Mesangial cell (primary cell): ENCODE results near the gene PRR20B. TPM values are rescaled to one million over a fixed set of nuclear protein-coding genes. Genes with fewer than 3 reads are reported as not detected.

Source experiments
- total RNA-seq: library from RNA; depleted of rRNA; stranded (reverse); fragments of >200 nt; gene quantifications from 2 replicates; pipeline ENCODE4 v1.2.3, GENCODE V29; 2015

The PRR20B gene
- not detected in 2 replicates for total RNA-seq

DNA sequence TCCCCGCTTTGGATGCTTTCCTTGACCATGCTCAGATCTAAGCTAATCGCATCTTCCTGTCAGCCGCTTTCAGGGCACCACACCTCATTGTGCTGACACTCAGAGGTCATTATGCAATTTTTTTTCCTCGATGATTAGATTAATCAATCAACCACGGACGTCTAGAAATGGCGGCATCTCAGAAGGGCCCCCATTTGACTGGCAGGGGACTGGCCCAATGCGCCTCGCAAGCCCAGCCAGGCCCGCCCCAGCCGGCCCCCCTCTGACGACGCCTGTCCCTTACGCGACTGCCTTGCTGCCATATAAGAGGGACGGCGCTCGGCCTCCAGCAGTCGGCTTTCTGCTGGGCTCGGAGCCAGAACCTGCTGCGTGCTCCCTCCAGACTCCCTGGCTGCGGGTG, at the start of gene PRR20B:
Gene PRR20B (plus strand): TSS at position 301 of the 400 bp plus-strand sequence. CDS start 387 bp downstream, outside the sequence.

DNA sequence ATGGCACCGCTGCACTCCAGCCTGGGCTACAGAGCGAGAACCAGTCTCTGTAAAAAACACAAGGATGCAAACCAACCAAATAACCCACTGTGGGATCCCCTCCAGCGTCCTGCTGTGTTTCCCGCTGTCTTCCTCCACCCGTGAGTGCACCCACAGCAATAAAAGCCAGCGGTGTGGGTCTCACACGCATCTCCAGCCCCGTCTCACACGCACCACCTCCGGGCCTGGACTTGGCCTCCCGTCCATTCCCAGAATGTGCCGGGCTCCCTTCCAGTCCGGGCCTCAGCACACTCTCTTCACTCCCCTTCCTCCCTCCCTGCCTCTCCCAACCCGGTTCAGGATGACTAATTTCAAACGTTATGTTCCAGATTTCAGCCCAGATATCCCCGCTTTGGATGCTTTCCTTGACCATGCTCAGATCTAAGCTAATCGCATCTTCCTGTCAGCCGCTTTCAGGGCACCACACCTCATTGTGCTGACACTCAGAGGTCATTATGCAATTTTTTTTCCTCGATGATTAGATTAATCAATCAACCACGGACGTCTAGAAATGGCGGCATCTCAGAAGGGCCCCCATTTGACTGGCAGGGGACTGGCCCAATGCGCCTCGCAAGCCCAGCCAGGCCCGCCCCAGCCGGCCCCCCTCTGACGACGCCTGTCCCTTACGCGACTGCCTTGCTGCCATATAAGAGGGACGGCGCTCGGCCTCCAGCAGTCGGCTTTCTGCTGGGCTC, 6.9 kb upstream of the PRR20B start, which contains the start of gene PRR20A:
Gene PRR20A (plus strand): TSS at position 684 of the 734 bp plus-strand sequence. CDS start 387 bp downstream, outside the sequence.

DNA sequence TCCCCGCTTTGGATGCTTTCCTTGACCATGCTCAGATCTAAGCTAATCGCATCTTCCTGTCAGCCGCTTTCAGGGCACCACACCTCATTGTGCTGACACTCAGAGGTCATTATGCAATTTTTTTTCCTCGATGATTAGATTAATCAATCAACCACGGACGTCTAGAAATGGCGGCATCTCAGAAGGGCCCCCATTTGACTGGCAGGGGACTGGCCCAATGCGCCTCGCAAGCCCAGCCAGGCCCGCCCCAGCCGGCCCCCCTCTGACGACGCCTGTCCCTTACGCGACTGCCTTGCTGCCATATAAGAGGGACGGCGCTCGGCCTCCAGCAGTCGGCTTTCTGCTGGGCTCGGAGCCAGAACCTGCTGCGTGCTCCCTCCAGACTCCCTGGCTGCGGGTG, 6.5 kb downstream of the PRR20B start, which contains the start of gene PRR20C:
Gene PRR20C (plus strand): TSS at position 301 of the 400 bp plus-strand sequence. CDS start 387 bp downstream, outside the sequence.

DNA sequence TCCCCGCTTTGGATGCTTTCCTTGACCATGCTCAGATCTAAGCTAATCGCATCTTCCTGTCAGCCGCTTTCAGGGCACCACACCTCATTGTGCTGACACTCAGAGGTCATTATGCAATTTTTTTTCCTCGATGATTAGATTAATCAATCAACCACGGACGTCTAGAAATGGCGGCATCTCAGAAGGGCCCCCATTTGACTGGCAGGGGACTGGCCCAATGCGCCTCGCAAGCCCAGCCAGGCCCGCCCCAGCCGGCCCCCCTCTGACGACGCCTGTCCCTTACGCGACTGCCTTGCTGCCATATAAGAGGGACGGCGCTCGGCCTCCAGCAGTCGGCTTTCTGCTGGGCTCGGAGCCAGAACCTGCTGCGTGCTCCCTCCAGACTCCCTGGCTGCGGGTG, 13.0 kb downstream of the PRR20B start, which contains the start of gene PRR20D:
Gene PRR20D (plus strand): TSS at position 301 of the 400 bp plus-strand sequence. CDS start 387 bp downstream, outside the sequence.

DNA sequence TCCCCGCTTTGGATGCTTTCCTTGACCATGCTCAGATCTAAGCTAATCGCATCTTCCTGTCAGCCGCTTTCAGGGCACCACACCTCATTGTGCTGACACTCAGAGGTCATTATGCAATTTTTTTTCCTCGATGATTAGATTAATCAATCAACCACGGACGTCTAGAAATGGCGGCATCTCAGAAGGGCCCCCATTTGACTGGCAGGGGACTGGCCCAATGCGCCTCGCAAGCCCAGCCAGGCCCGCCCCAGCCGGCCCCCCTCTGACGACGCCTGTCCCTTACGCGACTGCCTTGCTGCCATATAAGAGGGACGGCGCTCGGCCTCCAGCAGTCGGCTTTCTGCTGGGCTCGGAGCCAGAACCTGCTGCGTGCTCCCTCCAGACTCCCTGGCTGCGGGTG, 19.6 kb downstream of the PRR20B start, which contains the start of gene PRR20E:
Gene PRR20E (plus strand): TSS at position 301 of the 400 bp plus-strand sequence. CDS start 387 bp downstream, outside the sequence.

Other genes starting within 250 kb of the PRR20B start
- gene PRR20A, start 6.6 kb upstream of the PRR20B start, total RNA-seq, result not detected in 2 replicates
- not detected in 2 replicates for gene PRR20C, start 6.6 kb downstream of the PRR20B start, total RNA-seq
- gene PRR20D, start 13.1 kb downstream of the PRR20B start, total RNA-seq, result not detected in 2 replicates
- not detected in 2 replicates for gene PRR20E, start 19.7 kb downstream of the PRR20B start, total RNA-seq